HepG2 (cell line): ENCODE measurements around the gene GANC. TPM values are rescaled to one million over a fixed set of nuclear protein-coding genes. Genes with fewer than 3 reads are reported as not detected.
A peak's percentile ranks its signal among the peaks of the same experiment; 100 is the strongest.

ENCODE experiments used
- ATF2 ChIP-seq: sonication (generic); formaldehyde crosslinking; IDR thresholded peaks from 2 replicates; pipeline ENCODE4 v1.4.0; 2020; ENCODE audit warnings: missing genetic modification reagents
- ESRRA ChIP-seq: sonication (generic); formaldehyde crosslinking; IDR thresholded peaks from 2 replicates; pipeline ENCODE4 v1.5.1; 2020; ENCODE audit warnings: mild to moderate bottlenecking, low read depth, missing genetic modification reagents
- HMG20A ChIP-seq: IDR thresholded peaks from 2 replicates; pipeline ENCODE4 v1.6.1; 2016; ENCODE audit warnings: borderline replicate concordance
- HMG20B ChIP-seq: conservative IDR thresholded peaks from 2 replicates; pipeline ENCODE4 v1.6.1; 2016; ENCODE audit warnings: missing genetic modification reagents, missing compliant biosample characterization
- PHF21A ChIP-seq: sonication (generic); formaldehyde crosslinking; IDR thresholded peaks from 2 replicates; pipeline ENCODE4 v1.5.0; 2020; ENCODE audit warnings: mild to moderate bottlenecking, missing genetic modification reagents
- PRDM10 ChIP-seq: sonication (generic); formaldehyde crosslinking; IDR thresholded peaks from 2 replicates; pipeline ENCODE4 v1.4.0; 2020; ENCODE audit warnings: low read depth, missing genetic modification reagents
- PTBP1 ChIP-seq: fragments of 200-400 bp; formaldehyde crosslinking; IDR thresholded peaks from 2 replicates; pipeline ENCODE4 v1.6.1; 2018; ENCODE audit warnings: low read length, low read depth; ENCODE audit not compliant: poor library complexity, severe bottlenecking
- RARA ChIP-seq: IDR thresholded peaks from 2 replicates; pipeline ENCODE4 v1.6.1; 2016; ENCODE audit warnings: missing genetic modification reagents, missing compliant biosample characterization
- RCOR2 ChIP-seq: IDR thresholded peaks from 2 replicates; pipeline ENCODE4 v1.6.1; 2016; ENCODE audit warnings: missing biosample characterization, missing genetic modification reagents
- TBX2 ChIP-seq: sonication (generic); formaldehyde crosslinking; IDR thresholded peaks from 2 replicates; pipeline ENCODE4 v1.5.0; 2020; ENCODE audit warnings: missing genetic modification reagents, mild to moderate bottlenecking, borderline replicate concordance
- TRAFD1 ChIP-seq: sonication (generic); formaldehyde crosslinking; IDR thresholded peaks from 2 replicates; pipeline ENCODE4 v1.5.1; 2020; ENCODE audit warnings: missing genetic modification reagents, mild to moderate bottlenecking, borderline replicate concordance
- ZBTB37 ChIP-seq: sonication (generic); formaldehyde crosslinking; IDR thresholded peaks from 2 replicates; pipeline ENCODE4 v1.4.0; 2020; ENCODE audit warnings: mild to moderate bottlenecking, missing genetic modification reagents
- ZBTB43 ChIP-seq: sonication (generic); formaldehyde crosslinking; conservative IDR thresholded peaks from 2 replicates; pipeline ENCODE4 v1.4.0; 2020; ENCODE audit warnings: missing genetic modification reagents
- ZNF225 ChIP-seq: sonication (generic); formaldehyde crosslinking; IDR thresholded peaks from 2 replicates; pipeline ENCODE4 v1.4.0; 2020; ENCODE audit warnings: mild to moderate bottlenecking, missing genetic modification reagents
- ZNF3 ChIP-seq: IDR thresholded peaks from 2 replicates; pipeline ENCODE4 v1.7.0; 2017; ENCODE audit warnings: inconsistent platforms
- ZNF441 ChIP-seq: sonication (generic); formaldehyde crosslinking; IDR thresholded peaks from 2 replicates; pipeline ENCODE4 v1.7.0; 2021; ENCODE audit warnings: missing genetic modification reagents, borderline replicate concordance
- ZNF543 ChIP-seq: sonication (generic); formaldehyde crosslinking; IDR thresholded peaks from 2 replicates; pipeline ENCODE4 v1.4.0; 2020; ENCODE audit warnings: mild to moderate bottlenecking, missing genetic modification reagents
- ZNF577 ChIP-seq: sonication (generic); formaldehyde crosslinking; IDR thresholded peaks from 2 replicates; pipeline ENCODE4 v1.4.0; 2020; ENCODE audit warnings: mild to moderate bottlenecking, low read depth, missing genetic modification reagents, borderline replicate concordance
- ZNF598 ChIP-seq: sonication (generic); formaldehyde crosslinking; IDR thresholded peaks from 2 replicates; pipeline ENCODE4 v1.5.1; 2020; ENCODE audit warnings: mild to moderate bottlenecking, missing genetic modification reagents, borderline replicate concordance
- ZNF644 ChIP-seq: IDR thresholded peaks from 2 replicates; pipeline ENCODE4 v1.6.1; 2016; ENCODE audit warnings: low read depth
- polyA plus RNA-seq, 8 experiments: library from polyadenylated mRNA; depleted of rRNA in 3 of 8; stranded (reverse) in 7 of 8; unstranded in 1 of 8; fragments of >200 nt; fragmentation: Illumina TruSeq in 4 of 8; extraction: Trizol in 4 of 8; gene quantifications; 2 replicates each; pipeline versions ENCODE4 v1.2.1 to v1.2.3, GENCODE V29; 2011 to 2016; ENCODE audit warnings: low read depth in 4 of 8, missing spikeins in 1 of 8, mixed read lengths in 1 of 8; ENCODE audit not compliant: insufficient read depth in 1 of 8
- total RNA-seq, 5 experiments: library from RNA; depleted of rRNA; stranded (reverse); fragments of >200 nt; fragmentation: Illumina TruSeq; extraction: Trizol; gene quantifications; 2 replicates each; pipeline ENCODE4 v1.2.3, GENCODE V29; 2016; ENCODE audit warnings: low read depth in 1 of 5

Gene GANC
- total and polyA plus RNA-seq, 2 of the 13 experiments (the other 11 are each of a cell fraction or from before 2014, with no cell fraction given) = 17.0 to 21.0 TPM

- peak; percentile 63 for TF ChIP-seq ATF2 (CRISPR knock-in tag)
- no peak for TF ChIP-seq ZNF441
- TF ChIP-seq ZNF644 (CRISPR knock-in tag) = peak; percentile 60; the same call in 1 of the 2 replicates
- TF ChIP-seq ZNF577 = no peak
- TF ChIP-seq ZNF598 (CRISPR knock-in tag) = no peak
- TF ChIP-seq TBX2 (CRISPR knock-in tag) = peak; percentile 33; the same call in 1 of the 2 replicates
- TF ChIP-seq PTBP1 = no peak
- peak; percentile 67; the same call in 1 of the 2 replicates for TF ChIP-seq HMG20A (CRISPR knock-in tag)
- TF ChIP-seq RCOR2 (CRISPR knock-in tag) = peak; percentile 59; the same call in 1 of the 2 replicates
- TF ChIP-seq ZNF225 = no peak
- TF ChIP-seq ZBTB43 = 0 out of 2 replicates have a peak, but pooled peaks have one; percentile 47
- peak; percentile 73; the same call in 1 of the 2 replicates for TF ChIP-seq ZBTB37 (CRISPR knock-in tag)
- no peak; the same call in 1 of the 2 replicates for TF ChIP-seq ZNF3 (CRISPR knock-in tag)
- 0 out of 2 replicates have a peak, but pooled peaks have one; percentile 51 for TF ChIP-seq HMG20B (CRISPR knock-in tag)
- peak; percentile 42 for TF ChIP-seq RARA (CRISPR knock-in tag)
- TF ChIP-seq PHF21A (CRISPR knock-in tag) = no peak
- TF ChIP-seq ZNF543 = no peak
- peak; percentile 40; the same call in 1 of the 2 replicates for TF ChIP-seq PRDM10 (CRISPR knock-in tag)
- TF ChIP-seq ESRRA (CRISPR knock-in tag) = no peak
- no peak for TF ChIP-seq TRAFD1 (CRISPR knock-in tag)
These were observed 13.5 kb downstream of the GANC start (continued) for GRCh38 chr15:42286445-42287029.
